ENCODE measurements around the gene LAMA3. TPM values are rescaled to one million over a fixed set of nuclear protein-coding genes. Genes with fewer than 3 reads are reported as not detected.

The LAMA3 gene
- total RNA-seq, 1 experiment from 2014 or later, result 5.6 TPM

GRCh38 chr18:24002479-24002878 is 313.2 kb downstream of the LAMA3 start:
- H3K4me3 ChIP-seq (replicated peaks in 1 of 2; ENCODE audit: low read depth in 1 of 2, low read length in 2 of 2), result no peak overlapping the region
- H2AFZ ChIP-seq (ENCODE audit: low read depth, low read length, poor library complexity, severe bottlenecking), result no peak overlapping the region
- no peaks in the 10 kb centered on the region for H3K79me2 ChIP-seq (ENCODE audit: insufficient read depth, low read length)
- ChIA-PET RAD21 (ENCODE audit: low non-redundant PET in 1 of 2, low total read pairs in 2 of 2, uncharacterized antibody in 2 of 2, unreplicated experiment in 2 of 2) (no interaction called here), CTCF (no interaction called here), POLR2A (no interaction called here)
- H3K27me3 ChIP-seq (ENCODE audit: insufficient read depth, low read length), result no peaks in the 10 kb centered on the region
- H3K4me2 ChIP-seq (ENCODE audit: low read length), result no peak overlapping the region
- ATAC-seq, result no peak
- no peaks in the 10 kb centered on the region for H3K9me3 ChIP-seq (ENCODE audit: control insufficient read depth in 1 of 2, insufficient read depth in 1 of 2, low read depth in 1 of 2, low read length in 2 of 2)
- intact Hi-C loops (cut with micrococcal nuclease), result no loop called here
- no peaks in the 10 kb centered on the region for H4K20me1 ChIP-seq (ENCODE audit: insufficient read depth)
- DNase-seq (ENCODE audit: low read depth, low spot score), result no peak
- H3K4me1 ChIP-seq (ENCODE audit: control insufficient read depth in 1 of 2, insufficient read depth in 2 of 2, low read length in 2 of 2), result peaks cover 4 to 7% of the 10 kb centered on the region in 2 experiments; a peak in 2 of 4 replicates
- H3K27ac ChIP-seq (ENCODE audit: low read depth, low read length), result no peak overlapping the region
- H3K9ac ChIP-seq (ENCODE audit: low read length), result no peak overlapping the region
- no TSS peak for BruUV-seq (replicated peaks)
- TF ChIP-seq RAD21 (IDR thresholded peaks at IDR 0.05; ENCODE audit: low read depth), result peak; percentile 20; the same call in 1 of the 2 replicates
- no peak for TF ChIP-seq FOSL1 (IDR thresholded peaks at IDR 0.05; ENCODE audit: low read depth)
- no peaks in the 10 kb centered on the region for H3K9me2 ChIP-seq (ENCODE audit: insufficient read depth)
- H3K36me3 ChIP-seq (ENCODE audit: control insufficient read depth in 1 of 2, insufficient read depth in 2 of 2, low read length in 2 of 2), result no peaks in the 10 kb centered on the region

DNA sequence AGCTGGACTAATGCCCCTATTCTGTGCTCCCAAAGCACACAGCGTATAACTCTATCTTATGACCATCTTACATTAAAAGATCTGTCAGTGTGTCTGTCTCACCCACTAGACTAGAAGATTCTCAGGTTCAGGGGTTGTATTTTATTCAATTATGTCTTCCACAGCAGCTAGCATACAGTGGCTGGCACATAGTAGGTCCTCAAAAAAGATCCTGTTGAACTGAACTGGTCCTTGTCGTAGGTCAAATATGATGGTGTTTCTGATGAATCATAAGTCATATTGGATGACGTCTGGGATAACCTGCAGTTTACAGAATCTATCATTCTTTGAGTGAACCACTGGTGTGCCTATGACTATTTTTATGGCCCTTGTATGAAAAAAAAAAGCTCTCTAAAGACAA is 314.0 kb downstream of the LAMA3 start:
- Histone ChIP-seq H3K4me2 (ENCODE audit: low read length) (no peak overlapping the region), H3K4me1 (ENCODE audit: control insufficient read depth in 1 of 2, insufficient read depth in 2 of 2, low read length in 2 of 2) (peaks cover 4 to 7% of the 10 kb centered on the region in 2 experiments; a peak in 2 of 4 replicates), H3K9me3 (ENCODE audit: control insufficient read depth in 1 of 2, insufficient read depth in 1 of 2, low read depth in 1 of 2, low read length in 2 of 2) (no peaks in the 10 kb centered on the region), H3K27me3 (ENCODE audit: insufficient read depth, low read length) (no peaks in the 10 kb centered on the region), H3K9ac (ENCODE audit: low read length) (no peak overlapping the region), H3K9me2 (ENCODE audit: insufficient read depth) (no peaks in the 10 kb centered on the region), H3K4me3 (replicated peaks in 1 of 2; ENCODE audit: low read depth in 1 of 2, low read length in 2 of 2) (no peak overlapping the region), H3K27ac (ENCODE audit: low read depth, low read length) (no peak overlapping the region), H4K20me1 (ENCODE audit: insufficient read depth) (no peaks in the 10 kb centered on the region), H3K36me3 (ENCODE audit: control insufficient read depth in 1 of 2, insufficient read depth in 2 of 2, low read length in 2 of 2) (no peaks in the 10 kb centered on the region), H3K79me2 (ENCODE audit: insufficient read depth, low read length) (no peaks in the 10 kb centered on the region), H2AFZ (ENCODE audit: low read depth, low read length, poor library complexity, severe bottlenecking) (no peak overlapping the region)
- no TSS peak for BruUV-seq (replicated peaks)
- ChIA-PET CTCF (no interaction called here), POLR2A (no interaction called here), RAD21 (ENCODE audit: low non-redundant PET in 1 of 2, low total read pairs in 2 of 2, uncharacterized antibody in 2 of 2, unreplicated experiment in 2 of 2) (no interaction called here)
- DNase-seq (ENCODE audit: low read depth, low spot score) (no peak), ATAC-seq (no peak)
- TF ChIP-seq SRF (IDR thresholded peaks at IDR 0.05; ENCODE audit: low read depth) (no peak), SP1 (IDR thresholded peaks at IDR 0.05; ENCODE audit: low read depth) (no peak), POLR2A (IDR thresholded peaks at IDR 0.05; ENCODE audit: borderline replicate concordance, extremely low read depth, insufficient read depth, insufficient read length) (no peak), ZNF274 (IDR thresholded peaks at IDR 0.05; ENCODE audit: low read depth, low read length) (no peak), ELF1 (IDR thresholded peaks at IDR 0.05; ENCODE audit: borderline replicate concordance, low read depth) (no peak), SIN3A (IDR thresholded peaks at IDR 0.05; ENCODE audit: low read depth) (no peak), CTCF (IDR thresholded peaks at IDR 0.05 in 2 of 3, conservative IDR thresholded peaks at IDR 0.05 in 1 of 3; ENCODE audit: borderline replicate concordance in 1 of 3, insufficient read depth in 1 of 3, low read depth in 2 of 3, low read length in 2 of 3) (no peak), YY1 (IDR thresholded peaks at IDR 0.05; ENCODE audit: extremely low read depth, insufficient replicate concordance, low read depth, low read length) (no peak), CBX3 (IDR thresholded peaks at IDR 0.05; ENCODE audit: low read depth) (no peak), RAD21 (IDR thresholded peaks at IDR 0.05; ENCODE audit: low read depth) (no peak), JUND (IDR thresholded peaks at IDR 0.05) (no peak), EZH2 (IDR thresholded peaks at IDR 0.05) (no peak), FOSL1 (IDR thresholded peaks at IDR 0.05; ENCODE audit: low read depth) (no peak), TCF7L2 (IDR thresholded peaks at IDR 0.05; ENCODE audit: borderline replicate concordance, extremely low read depth, insufficient read depth, insufficient read length) (no peak), MAX (IDR thresholded peaks at IDR 0.05) (no peak)
- intact Hi-C loops (cut with micrococcal nuclease), result no loop called here

Data from HCT116 (cell line).